GM12801 (cell line): ENCODE data around the gene TFCP2.

Source experiments
- CTCF ChIP-seq: IDR thresholded peaks from one replicate; pipeline ENCODE4 v1.5.1; 2011; ENCODE audit warnings: control low read depth; ENCODE audit not compliant: insufficient read length; ENCODE audit errors: extremely low read depth

Gene TFCP2

GRCh38 chr12:51086933-51087332 is 86.0 kb downstream of the TFCP2 start:
- TF ChIP-seq CTCF = no peak

DNA sequence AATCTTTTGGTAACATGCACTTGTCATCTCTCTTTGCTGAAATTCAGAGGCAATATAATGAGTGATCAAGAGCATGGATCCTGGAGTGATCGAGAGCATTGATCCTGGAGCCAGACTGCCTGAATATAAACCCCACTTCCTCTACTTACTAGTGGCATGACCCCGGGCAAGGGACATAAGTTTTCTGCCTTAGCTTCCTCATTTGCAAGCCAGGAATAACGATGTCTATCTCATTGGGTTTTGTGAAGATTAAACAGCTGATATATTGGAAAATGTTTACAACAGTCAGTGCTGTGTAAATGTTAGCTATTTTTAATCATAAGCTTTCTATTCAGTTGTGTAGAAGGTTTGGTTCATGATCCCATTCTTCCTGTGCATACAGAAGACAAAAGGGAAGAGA is 87.2 kb downstream of the TFCP2 start:
- no peak for TF ChIP-seq CTCF

- TF ChIP-seq CTCF = no peak
These were observed 89.7 kb downstream of the TFCP2 start, which contains the start of gene CSRNP2 for GRCh38 chr12:51083126-51083833. Gene CSRNP2, minus strand, starts transcription at chr12:51083596. Its CDS starts 7,035 bp downstream, at chr12:51076561.

- no peak for TF ChIP-seq CTCF
These were observed 90.3 kb downstream of the TFCP2 start for GRCh38 chr12:51082561-51083125.

- TF ChIP-seq CTCF = no peak
These were observed 91.5 kb downstream of the TFCP2 start for GRCh38 chr12:51081421-51081820.

DNA sequence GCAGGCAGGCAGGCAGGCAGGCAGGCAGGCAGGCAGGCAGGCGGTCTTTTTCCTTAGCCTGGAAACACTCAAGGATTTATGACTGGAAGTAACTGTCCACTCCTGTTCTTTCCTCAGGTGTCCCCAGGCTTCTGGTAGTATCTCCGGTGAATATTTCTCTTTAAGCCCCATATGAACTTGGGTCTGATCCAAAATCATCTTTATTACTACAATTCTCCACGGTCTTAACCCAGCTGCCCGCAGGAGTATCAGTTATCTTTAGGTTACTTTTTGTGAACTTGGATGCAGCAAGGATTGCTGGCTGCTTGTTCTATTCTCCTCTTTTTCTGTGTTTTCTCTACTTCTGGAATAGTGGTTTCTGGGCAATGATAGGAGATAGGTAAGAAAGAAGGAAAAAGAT is 92.8 kb downstream of the TFCP2 start:
- no peak for TF ChIP-seq CTCF

DNA sequence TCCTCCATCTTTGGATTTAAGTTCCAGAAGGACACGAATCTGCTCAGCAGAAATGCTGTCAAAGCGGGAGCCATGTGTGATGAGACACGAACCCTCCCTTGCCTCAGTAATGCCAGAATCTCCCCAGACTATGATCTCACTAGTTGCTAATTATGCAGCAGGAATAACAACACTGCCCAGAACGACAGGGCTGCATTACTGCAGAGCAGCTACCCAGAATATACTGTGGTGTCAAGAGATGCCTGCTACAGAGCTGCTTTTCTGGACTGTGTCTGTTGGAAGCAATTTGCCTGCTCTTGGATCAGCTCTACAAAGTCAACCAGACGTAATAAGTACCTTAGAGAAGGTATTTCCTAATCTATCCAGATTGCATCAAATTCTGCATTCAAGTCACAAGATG is 95.0 kb downstream of the TFCP2 start:
- TF ChIP-seq CTCF = no peak
